Right lobe of liver (tissue), 6 donors: ENCODE results near the gene FHIT. TPM values are rescaled to one million over a fixed set of nuclear protein-coding genes. Genes with fewer than 3 reads are reported as not detected.

ENCODE experiments used
- ATAC-seq, 4 donors: fragments of 200-7000 bp; cut with Tn5 transposase; one replicate each; pipeline ENCODE4 v1.9.1; 2020; ENCODE audit warnings: mild to moderate bottlenecking in 4 of 4, moderate library complexity in 4 of 4
- DNase-seq, 3 donors: peaks; one replicate each; pipeline ENCODE4 v3.0.0-alpha.2; 2020
- H3K27ac ChIP-seq, 3 donors: fragments of 200-600 bp; one replicate each; pipeline ENCODE4 v1.8.0; 2022
- H3K27me3 ChIP-seq, 2 donors: fragments of 200-600 bp; one replicate each; pipeline ENCODE4 v1.8.0; 2022
- H3K36me3 ChIP-seq, 4 donors: fragments of 200-600 bp; sonication (generic) in 1 of 4; one replicate each; pipeline versions ENCODE4 v1.5.1 to v1.8.0; 2017 to 2022; ENCODE audit warnings: control low read depth in 1 of 4
- H3K4me1 ChIP-seq, 4 donors: fragments of 200-600 bp; sonication (generic) in 1 of 4; one replicate each; pipeline versions ENCODE4 v1.5.1 to v1.8.0; 2017 to 2022; ENCODE audit warnings: control low read depth in 1 of 4
- H3K4me3 ChIP-seq, 3 donors: fragments of 200-600 bp; one replicate each; pipeline ENCODE4 v1.8.0; 2022
- H3K9me3 ChIP-seq, 4 donors: fragments of 200-600 bp; sonication (generic) in 1 of 4; one replicate each; pipeline versions ENCODE4 v1.5.1 to v1.8.0; 2017 to 2022; ENCODE audit warnings: control low read depth in 1 of 4
- CTCF ChIP-seq, 4 donors: fragments of 200-600 bp in 3 of 4; fragments of 450-650 bp in 1 of 4; IDR thresholded peaks; one replicate each; pipeline versions ENCODE4 v1.5.1 to v1.8.0; 2016 to 2022; ENCODE audit warnings: antibody characterized with exemption in 4 of 4, mild to moderate bottlenecking in 2 of 4
- POLR2A ChIP-seq: fragments of 450-650 bp; IDR thresholded peaks from one replicate; pipeline ENCODE4 v1.6.1; 2017; ENCODE audit warnings: antibody characterized with exemption, mild to moderate bottlenecking
- WGBS: methylation state at CpG from one replicate; pipeline ENCODE4 v1.1.6; 2018; ENCODE audit warnings: low coverage, low lambda C conversion rate; ENCODE audit not compliant: insufficient coverage; ENCODE audit errors: missing lambda C conversion rate; 5-methylcytosine and 5-hydroxymethylcytosine counted together
- intact Hi-C, 2 donors: fragments of 100-400 bp; cut with DNase I; formaldehyde crosslinking; loops; one replicate each; pipeline versions ENCODE4 v1.11.2 to v1.14.1; 2022
- total RNA-seq, 6 experiments: library from RNA; depleted of rRNA in 2 of 6; stranded (reverse); fragments of >200 nt in 2 of 6; fragmentation: NEBNext Ultra II Directional in 3 of 6; extraction: Animal tissue kit (Norgen Biotek cat#: 25700) in 3 of 6; gene quantifications; one replicate each; pipeline versions ENCODE4 v1.1.0 to v1.2.4, GENCODE V29; 2016 to 2023
- donor health status: DM: no; HTN: yes; CAD: no.
- donor health status: DM: no; HTN: no; CAD: no.
- donor health status: DM: no; HTN: no; CAD: no.
- donor health status: DM: no; HTN: yes; CAD: no.
- donor health status: DM: no; HTN: yes; CAD: no.

FHIT gene
- total RNA-seq, 6 experiments from 2014 or later: 6.6 to 11.2 (median 8.0) TPM

- intact Hi-C loops: no loop called here
- Histone ChIP-seq H3K27ac (no peak overlapping the region), H3K4me1 (no peaks in the 10 kb centered on the region), H3K27me3 (no peaks in the 10 kb centered on the region), H3K36me3 (no peaks in the 10 kb centered on the region), H3K9me3 (no peaks in the 10 kb centered on the region), H3K4me3 (no peak overlapping the region)
- 97% methylated on average over 9 of the region's 9 CpGs for WGBS
- DNase-seq (no peak), ATAC-seq (no peak)
- no peak for TF ChIP-seq CTCF (IDR thresholded peaks at IDR 0.05)
- no peak for TF ChIP-seq POLR2A
Measured at GRCh38 chr3:60730371-60730770, 520.9 kb downstream of the FHIT start.

GRCh38 chr3:60729056-60729455 lies 522.2 kb downstream of the FHIT start:
- Histone ChIP-seq H3K36me3 (no peaks in the 10 kb centered on the region), H3K27ac (no peak overlapping the region), H3K9me3 (no peaks in the 10 kb centered on the region), H3K27me3 (no peaks in the 10 kb centered on the region), H3K4me1 (no peaks in the 10 kb centered on the region), H3K4me3 (no peak overlapping the region)
- no peak for TF ChIP-seq CTCF (IDR thresholded peaks at IDR 0.05)
- ATAC-seq: no peak
- intact Hi-C loops: no loop called here
- no peak for DNase-seq
- WGBS: 91% methylated on average over 6 of the region's 6 CpGs

GRCh38 chr3:60728006-60728405 lies 523.2 kb downstream of the FHIT start:
- H3K4me3 ChIP-seq: no peak overlapping the region
- no peak for DNase-seq
- H3K4me1 ChIP-seq: no peaks in the 10 kb centered on the region
- intact Hi-C loops: no loop called here
- H3K9me3 ChIP-seq: no peaks in the 10 kb centered on the region
- H3K27ac ChIP-seq: no peak overlapping the region
- H3K27me3 ChIP-seq: no peaks in the 10 kb centered on the region
- no peak for ATAC-seq
- WGBS: 46% methylated on average over 1 of the region's 1 CpG
- no peak for TF ChIP-seq CTCF (IDR thresholded peaks at IDR 0.05)
- TF ChIP-seq POLR2A: no peak
- H3K36me3 ChIP-seq: no peaks in the 10 kb centered on the region

- no peak overlapping the region for H3K27ac ChIP-seq
- H3K9me3 ChIP-seq: no peaks in the 10 kb centered on the region
- intact Hi-C loops: no loop called here
- TF ChIP-seq CTCF (IDR thresholded peaks at IDR 0.05) (no peak), POLR2A (no peak)
- no peak for ATAC-seq
- 77% methylated on average over 2 of the region's 2 CpGs for WGBS
- DNase-seq: no peak
- H3K27me3 ChIP-seq: no peaks in the 10 kb centered on the region
- no peaks in the 10 kb centered on the region for H3K36me3 ChIP-seq
- H3K4me3 ChIP-seq: no peak overlapping the region
- H3K4me1 ChIP-seq: no peaks in the 10 kb centered on the region
Measured at GRCh38 chr3:60720736-60721135, 530.5 kb downstream of the FHIT start.

- Histone ChIP-seq H3K27ac (no peak overlapping the region), H3K4me3 (no peak overlapping the region), H3K36me3 (no peaks in the 10 kb centered on the region), H3K9me3 (no peaks in the 10 kb centered on the region), H3K4me1 (no peaks in the 10 kb centered on the region), H3K27me3 (no peaks in the 10 kb centered on the region)
- ATAC-seq (no peak), DNase-seq (no peak)
- WGBS: 90% methylated on average over 3 of the region's 3 CpGs
- TF ChIP-seq CTCF (IDR thresholded peaks at IDR 0.05) (no peak), POLR2A (no peak)
- intact Hi-C loops: no loop called here
Measured at GRCh38 chr3:60716573-60716972, 534.7 kb downstream of the FHIT start.
